H1 (cell line): ENCODE results near the gene SLC24A3.

Experiments used
- EZH2 ChIP-seq: fragments of 200-600 bp; sonication (generic); IDR thresholded peaks from 2 replicates; pipeline ENCODE4 v1.7.1; 2012; ENCODE audit warnings: low read depth, mild to moderate bottlenecking, moderate library complexity, low read length, inconsistent platforms; ENCODE audit not compliant: severe bottlenecking
- JUN ChIP-seq: IDR thresholded peaks from 2 replicates; pipeline ENCODE4 v1.6.1; 2011; ENCODE audit warnings: low read depth, mild to moderate bottlenecking, improper control_type of control experiment, low read length
- POLR2A ChIP-seq, 2 experiments: IDR thresholded peaks; 1 replicate in 1 of 2; 2 replicates in 1 of 2; pipeline ENCODE4 v1.6.1; 2011; ENCODE audit warnings: low read depth in 2 of 2, low read length in 2 of 2, mild to moderate bottlenecking in 2 of 2; ENCODE audit errors: control extremely low read depth in 1 of 2
- POLR2AphosphoS5 ChIP-seq: IDR thresholded peaks from 2 replicates; pipeline ENCODE4 v1.6.1; 2011; ENCODE audit warnings: low read depth, low read length
- RAD21 ChIP-seq, 2 experiments: IDR thresholded peaks in 1 of 2; conservative IDR thresholded peaks in 1 of 2; 2 replicates each; pipeline ENCODE4 v1.6.1; 2011; ENCODE audit warnings: low read depth in 2 of 2, low read length in 2 of 2, improper control_type of control experiment in 1 of 2, inconsistent platforms in 1 of 2, mild to moderate bottlenecking in 1 of 2, moderate library complexity in 1 of 2
- SIN3A ChIP-seq, 2 experiments: IDR thresholded peaks in 1 of 2; conservative IDR thresholded peaks in 1 of 2; 2 replicates each; pipeline ENCODE4 v1.6.1; 2011 to 2012; ENCODE audit warnings: low read length in 2 of 2, improper control_type of control experiment in 1 of 2, low read depth in 1 of 2, mild to moderate bottlenecking in 1 of 2
- ZNF274 ChIP-seq: IDR thresholded peaks from 2 replicates; pipeline ENCODE4 v1.7.0; 2012; ENCODE audit warnings: low read length, borderline replicate concordance; ENCODE audit errors: extremely low read depth
- TF ChIP-seq, protein P1 (sequence below): IDR thresholded peaks from 2 replicates; pipeline ENCODE4 v1.6.1; 2012; ENCODE audit warnings: inconsistent platforms
- TF ChIP-seq, protein P2 (sequence below), 3 experiments: IDR thresholded peaks; 1 replicate in 2 of 3; 2 replicates in 1 of 3; pipeline versions ENCODE4 v1.5.1 to v1.6.1; 2011; ENCODE audit warnings: low read length in 3 of 3, mild to moderate bottlenecking in 3 of 3, inconsistent platforms in 2 of 3, low read depth in 1 of 3, moderate library complexity in 1 of 3; ENCODE audit not compliant: insufficient read depth in 1 of 3; ENCODE audit errors: control extremely low read depth in 1 of 3

DNA sequence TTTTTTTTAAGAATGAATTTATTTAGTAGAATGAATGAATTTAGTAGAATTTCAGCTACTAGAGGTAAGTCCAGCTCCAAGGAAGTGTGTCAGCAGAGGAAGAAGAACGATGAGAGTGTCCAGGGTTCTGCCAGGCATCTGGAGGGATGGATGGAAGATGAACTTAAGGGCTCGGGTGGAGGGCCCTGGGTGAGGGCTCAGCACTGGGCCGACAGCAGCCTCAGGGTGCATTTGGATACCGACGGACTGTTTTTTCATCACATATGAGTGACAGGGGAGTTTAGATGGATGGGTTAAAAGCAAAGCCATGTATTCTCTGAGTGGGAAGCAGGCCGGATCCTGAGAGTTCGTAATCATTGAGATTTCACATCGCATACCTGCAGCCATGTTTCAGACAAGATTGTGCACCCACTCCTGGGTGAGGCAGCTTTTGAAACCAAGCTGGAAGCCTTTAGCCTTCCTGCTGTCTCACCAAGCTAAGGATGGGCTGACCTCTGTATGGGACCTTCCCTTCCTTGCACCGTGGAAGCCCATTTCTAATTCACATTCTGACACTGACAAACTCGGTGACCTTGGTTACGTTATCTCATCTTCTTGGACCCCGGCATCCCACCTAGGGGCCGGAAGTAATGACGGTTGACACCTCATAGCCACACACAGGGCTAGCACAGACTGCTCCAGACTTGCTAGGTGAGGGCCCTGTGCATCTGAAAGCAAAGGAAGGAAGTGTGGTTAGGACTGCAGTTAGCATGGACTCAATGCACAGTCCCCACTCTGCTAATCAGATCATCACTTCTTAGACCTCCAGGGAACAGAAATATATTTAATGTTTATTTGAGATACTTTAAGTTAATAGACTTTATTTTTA, 228.5 kb downstream of the SLC24A3 start:
- TF ChIP-seq SIN3A (conservative IDR thresholded peaks at IDR 0.05 in 1 of 2, IDR thresholded peaks at IDR 0.05 in 1 of 2; ENCODE audit: low read depth in 1 of 2, low read length in 2 of 2) (no peak), EZH2 (no peak), JUN (no peak), RAD21 (IDR thresholded peaks at IDR 0.05 in 1 of 2, conservative IDR thresholded peaks at IDR 0.05 in 1 of 2; ENCODE audit: low read depth in 2 of 2, low read length in 2 of 2) (no peak), POLR2A (IDR thresholded peaks at IDR 0.05; ENCODE audit: control extremely low read depth in 1 of 2, low read depth in 2 of 2, low read length in 2 of 2) (no peak), POLR2AphosphoS5 (no peak), ZNF274 (no peak)
- TF ChIP-seq, protein P1, sequence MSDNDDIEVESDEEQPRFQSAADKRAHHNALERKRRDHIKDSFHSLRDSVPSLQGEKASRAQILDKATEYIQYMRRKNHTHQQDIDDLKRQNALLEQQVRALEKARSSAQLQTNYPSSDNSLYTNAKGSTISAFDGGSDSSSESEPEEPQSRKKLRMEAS, result no peak
- TF ChIP-seq, protein P2, sequence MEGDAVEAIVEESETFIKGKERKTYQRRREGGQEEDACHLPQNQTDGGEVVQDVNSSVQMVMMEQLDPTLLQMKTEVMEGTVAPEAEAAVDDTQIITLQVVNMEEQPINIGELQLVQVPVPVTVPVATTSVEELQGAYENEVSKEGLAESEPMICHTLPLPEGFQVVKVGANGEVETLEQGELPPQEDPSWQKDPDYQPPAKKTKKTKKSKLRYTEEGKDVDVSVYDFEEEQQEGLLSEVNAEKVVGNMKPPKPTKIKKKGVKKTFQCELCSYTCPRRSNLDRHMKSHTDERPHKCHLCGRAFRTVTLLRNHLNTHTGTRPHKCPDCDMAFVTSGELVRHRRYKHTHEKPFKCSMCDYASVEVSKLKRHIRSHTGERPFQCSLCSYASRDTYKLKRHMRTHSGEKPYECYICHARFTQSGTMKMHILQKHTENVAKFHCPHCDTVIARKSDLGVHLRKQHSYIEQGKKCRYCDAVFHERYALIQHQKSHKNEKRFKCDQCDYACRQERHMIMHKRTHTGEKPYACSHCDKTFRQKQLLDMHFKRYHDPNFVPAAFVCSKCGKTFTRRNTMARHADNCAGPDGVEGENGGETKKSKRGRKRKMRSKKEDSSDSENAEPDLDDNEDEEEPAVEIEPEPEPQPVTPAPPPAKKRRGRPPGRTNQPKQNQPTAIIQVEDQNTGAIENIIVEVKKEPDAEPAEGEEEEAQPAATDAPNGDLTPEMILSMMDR (IDR thresholded peaks at IDR 0.05; ENCODE audit: control extremely low read depth in 1 of 3, insufficient read depth in 1 of 3, low read depth in 1 of 3, low read length in 3 of 3), result no peak
